ENCODE measurements around the gene PUM1. TPM values are rescaled to one million over a fixed set of nuclear protein-coding genes. Genes with fewer than 3 reads are reported as not detected.

Gene PUM1
- total RNA-seq, 2 donors from 2014 or later: 100 to 104 TPM

- peaks cover 73% of the 10 kb centered on the region for H3K4me1 Mint-ChIP-seq (ENCODE audit: low read depth)
- no peaks in the 10 kb centered on the region for H3K27me3 Mint-ChIP-seq (ENCODE audit: low read depth)
- H3K36me3 Mint-ChIP-seq (ENCODE audit: insufficient read depth in 2 of 2): peaks cover 0 to 10% of the 10 kb centered on the region in 2 donors
- DNase-seq (no peak), ATAC-seq (replicated peaks in 1 of 2) (peak; percentile 92 to 94)
- H3K9me3 Mint-ChIP-seq: no peaks in the 10 kb centered on the region
- H3K27ac Mint-ChIP-seq: peak overlapping the region; percentile 77
- peak overlapping the region; percentile 36 to 71 for H3K4me3 Mint-ChIP-seq
Measured at GRCh38 chr1:31036749-31037500, 28.6 kb downstream of the PUM1 start.

GRCh38 chr1:31033598-31033997 lies 31.9 kb downstream of the PUM1 start:
- no peak overlapping the region for H3K4me3 Mint-ChIP-seq

GRCh38 chr1:31032266-31032665 lies 33.3 kb downstream of the PUM1 start:
- no peaks in the 10 kb centered on the region for H3K9me3 Mint-ChIP-seq
- peaks cover 86% of the 10 kb centered on the region for H3K4me1 Mint-ChIP-seq (ENCODE audit: low read depth)
- H3K27ac Mint-ChIP-seq: no peak overlapping the region
- no peaks in the 10 kb centered on the region for H3K27me3 Mint-ChIP-seq (ENCODE audit: low read depth)
- DNase-seq: no peak
- peaks cover 2 to 16% of the 10 kb centered on the region in 2 donors for H3K36me3 Mint-ChIP-seq (ENCODE audit: insufficient read depth in 2 of 2)
- ATAC-seq (replicated peaks in 1 of 2): no peak
- H3K4me3 Mint-ChIP-seq: no peak overlapping the region

More at GRCh38 chr1:31033598-31033997, 31.9 kb downstream of the PUM1 start:
- no peak for ATAC-seq (replicated peaks in 1 of 2)
- Mint-ChIP-seq H3K27ac (no peak overlapping the region), H3K9me3 (no peaks in the 10 kb centered on the region), H3K4me1 (ENCODE audit: low read depth) (peaks cover 86% of the 10 kb centered on the region), H3K36me3 (ENCODE audit: insufficient read depth in 2 of 2) (peaks cover under 1 to 12% of the 10 kb centered on the region in 2 donors), H3K27me3 (ENCODE audit: low read depth) (no peaks in the 10 kb centered on the region)
- no peak for DNase-seq

GRCh38 chr1:31031330-31032143 lies 34.0 kb downstream of the PUM1 start:
- DNase-seq (no peak), ATAC-seq (replicated peaks in 1 of 2) (no peak)
- Mint-ChIP-seq H3K9me3 (no peaks in the 10 kb centered on the region), H3K27ac (peak overlapping the region; percentile 1), H3K4me3 (no peak overlapping the region), H3K4me1 (ENCODE audit: low read depth) (peaks cover 83% of the 10 kb centered on the region), H3K27me3 (ENCODE audit: low read depth) (no peaks in the 10 kb centered on the region), H3K36me3 (ENCODE audit: insufficient read depth in 2 of 2) (peaks cover 2 to 14% of the 10 kb centered on the region in 2 donors)

GRCh38 chr1:31029026-31029425 lies 36.5 kb downstream of the PUM1 start:
- Mint-ChIP-seq H3K9me3 (no peaks in the 10 kb centered on the region), H3K27ac (peak overlapping the region; percentile 80), H3K36me3 (ENCODE audit: insufficient read depth in 2 of 2) (peaks cover 5 to 20% of the 10 kb centered on the region in 2 donors), H3K4me3 (peak overlapping the region in 1 of 2 donors; percentile 15), H3K4me1 (ENCODE audit: low read depth) (peaks cover 89% of the 10 kb centered on the region), H3K27me3 (ENCODE audit: low read depth) (no peaks in the 10 kb centered on the region)
- DNase-seq (no peak), ATAC-seq (replicated peaks in 1 of 2) (no peak)

GRCh38 chr1:31027693-31028526 lies 37.6 kb downstream of the PUM1 start:
- Mint-ChIP-seq H3K4me3 (no peak overlapping the region), H3K4me1 (ENCODE audit: low read depth) (peaks cover 86% of the 10 kb centered on the region), H3K27ac (peak overlapping the region; percentile 61)

GRCh38 chr1:31022259-31022658 lies 43.3 kb downstream of the PUM1 start:
- DNase-seq (no peak), ATAC-seq (replicated peaks in 1 of 2) (no peak)
- peak overlapping the region; percentile 0 for H3K27ac Mint-ChIP-seq
- no peaks in the 10 kb centered on the region for H3K9me3 Mint-ChIP-seq
- H3K27me3 Mint-ChIP-seq (ENCODE audit: low read depth): no peaks in the 10 kb centered on the region
- peaks cover 86% of the 10 kb centered on the region for H3K4me1 Mint-ChIP-seq (ENCODE audit: low read depth)
- H3K36me3 Mint-ChIP-seq (ENCODE audit: insufficient read depth in 2 of 2): peaks cover 2 to 21% of the 10 kb centered on the region in 2 donors
- H3K4me3 Mint-ChIP-seq: no peak overlapping the region

More at GRCh38 chr1:31027693-31028526, 37.6 kb downstream of the PUM1 start:
- Mint-ChIP-seq H3K36me3 (ENCODE audit: insufficient read depth in 2 of 2) (peaks cover 5 to 23% of the 10 kb centered on the region in 2 donors), H3K27me3 (ENCODE audit: low read depth) (no peaks in the 10 kb centered on the region), H3K9me3 (no peaks in the 10 kb centered on the region)
- no peak for ATAC-seq (replicated peaks in 1 of 2)
- DNase-seq: no peak

- peaks cover 75% of the 10 kb centered on the region for H3K4me1 Mint-ChIP-seq (ENCODE audit: low read depth)
- ATAC-seq (replicated peaks in 1 of 2): no peak
- peak overlapping the region; percentile 32 for H3K27ac Mint-ChIP-seq
- H3K27me3 Mint-ChIP-seq (ENCODE audit: low read depth): no peaks in the 10 kb centered on the region
- DNase-seq: no peak
- H3K4me3 Mint-ChIP-seq: peak overlapping the region in 1 of 2 donors; percentile 50
- peaks cover 0 to 16% of the 10 kb centered on the region in 2 donors for H3K36me3 Mint-ChIP-seq (ENCODE audit: insufficient read depth in 2 of 2)
- H3K9me3 Mint-ChIP-seq: no peaks in the 10 kb centered on the region
Measured at GRCh38 chr1:31020007-31020790, 45.3 kb downstream of the PUM1 start.

GRCh38 chr1:31019401-31019800 lies 46.1 kb downstream of the PUM1 start:
- Mint-ChIP-seq H3K27me3 (ENCODE audit: low read depth) (no peaks in the 10 kb centered on the region), H3K27ac (peak overlapping the region; percentile 32), H3K4me3 (no peak overlapping the region), H3K36me3 (ENCODE audit: insufficient read depth in 2 of 2) (peaks cover 0 to 15% of the 10 kb centered on the region in 2 donors), H3K4me1 (ENCODE audit: low read depth) (peaks cover 67% of the 10 kb centered on the region), H3K9me3 (no peaks in the 10 kb centered on the region)
- DNase-seq (no peak), ATAC-seq (replicated peaks in 1 of 2) (no peak)

GRCh38 chr1:31016868-31017267 lies 48.6 kb downstream of the PUM1 start:
- DNase-seq (no peak), ATAC-seq (replicated peaks in 1 of 2) (no peak)
- Mint-ChIP-seq H3K4me3 (no peak overlapping the region), H3K9me3 (no peaks in the 10 kb centered on the region), H3K27ac (peak overlapping the region; percentile 2), H3K36me3 (ENCODE audit: insufficient read depth in 2 of 2) (peaks cover 0 to 9% of the 10 kb centered on the region in 2 donors), H3K27me3 (ENCODE audit: low read depth) (no peaks in the 10 kb centered on the region), H3K4me1 (ENCODE audit: low read depth) (peaks cover 69% of the 10 kb centered on the region)

GRCh38 chr1:31013187-31013864 lies 52.2 kb downstream of the PUM1 start:
- Mint-ChIP-seq H3K27ac (no peak overlapping the region), H3K27me3 (ENCODE audit: low read depth) (no peaks in the 10 kb centered on the region), H3K9me3 (no peaks in the 10 kb centered on the region), H3K36me3 (ENCODE audit: insufficient read depth in 2 of 2) (peaks cover 0 to 8% of the 10 kb centered on the region in 2 donors), H3K4me1 (ENCODE audit: low read depth) (peaks cover 68% of the 10 kb centered on the region), H3K4me3 (peak overlapping the region in 1 of 2 donors; percentile 15)
- ATAC-seq (replicated peaks in 1 of 2): no peak
- DNase-seq: no peak
